Fibroblast of lung (primary cell): ENCODE measurements around the gene IDH2. TPM values are rescaled to one million over a fixed set of nuclear protein-coding genes. Genes with fewer than 3 reads are reported as not detected.

Experiments used
- DNase-seq, 2 donors: peaks; one replicate each; pipeline versions ENCODE4 v3.0.0 to v3.0.0-alpha.2; 2010; ENCODE audit warnings: low read depth in 2 of 2
- H2AFZ ChIP-seq: 2 replicates; pipeline ENCODE4 v1.5.1; 2012; ENCODE audit warnings: low read length, control low read depth, inconsistent platforms
- H3K27ac ChIP-seq: 2 replicates; pipeline ENCODE4 v1.5.1; 2011; ENCODE audit warnings: low read length, control low read depth; ENCODE audit not compliant: insufficient read depth
- H3K27me3 ChIP-seq: 2 replicates; pipeline ENCODE4 v1.5.1; 2011; ENCODE audit warnings: mild to moderate bottlenecking, low read length; ENCODE audit not compliant: control insufficient read depth, insufficient read depth
- H3K36me3 ChIP-seq: 2 replicates; pipeline ENCODE4 v1.5.1; 2011; ENCODE audit warnings: low read length; ENCODE audit not compliant: control insufficient read depth, insufficient read depth
- H3K4me1 ChIP-seq: 2 replicates; pipeline ENCODE4 v1.5.1; 2011; ENCODE audit warnings: low read length; ENCODE audit not compliant: control insufficient read depth, insufficient read depth; ENCODE audit errors: extremely low read depth
- H3K4me2 ChIP-seq: 2 replicates; pipeline ENCODE4 v1.5.1; 2011; ENCODE audit warnings: low read length, control low read depth; ENCODE audit not compliant: insufficient read depth; ENCODE audit errors: extremely low read depth
- H3K4me3 ChIP-seq, 4 experiments: fragments of 200-600 bp in 1 of 4; sonication (generic) in 1 of 4; replicated peaks in 1 of 4; 2 replicates each; pipeline ENCODE4 v1.5.1; 2011 to 2016; ENCODE audit warnings: low read length in 4 of 4, low read depth in 3 of 4, mild to moderate bottlenecking in 3 of 4, control low read depth in 2 of 4, inconsistent platforms in 1 of 4, mixed read lengths in 1 of 4; ENCODE audit not compliant: insufficient read depth in 1 of 4; ENCODE audit errors: control extremely low read depth in 1 of 4
- H3K79me2 ChIP-seq: 2 replicates; pipeline ENCODE4 v1.5.1; 2012; ENCODE audit warnings: mild to moderate bottlenecking, low read length, inconsistent platforms; ENCODE audit not compliant: control insufficient read depth, insufficient read depth
- H3K9ac ChIP-seq: 2 replicates; pipeline ENCODE4 v1.5.1; 2011; ENCODE audit warnings: mild to moderate bottlenecking, low read length, control low read depth; ENCODE audit not compliant: insufficient read depth
- H3K9me3 ChIP-seq: 2 replicates; pipeline ENCODE4 v1.5.1; 2012; ENCODE audit warnings: low read depth, low read length; ENCODE audit not compliant: control insufficient read depth, insufficient read depth
- H4K20me1 ChIP-seq: 2 replicates; pipeline ENCODE4 v1.5.1; 2011; ENCODE audit warnings: low read length; ENCODE audit not compliant: control insufficient read depth, insufficient read depth; ENCODE audit errors: extremely low read depth
- EZH2 ChIP-seq: IDR thresholded peaks from 2 replicates; pipeline ENCODE4 v1.5.1; 2012; ENCODE audit warnings: low read length, control low read depth, mild to moderate bottlenecking; ENCODE audit errors: missing control alignments
- polyA plus RNA-seq, 2 donors: library from polyadenylated mRNA; depleted of rRNA in 1 of 2; stranded (reverse) in 1 of 2; unstranded in 1 of 2; fragments of >200 nt; gene quantifications; 2 replicates each; pipeline ENCODE4 v1.2.1, GENCODE V29; 2011 to 2012; ENCODE audit warnings: missing spikeins in 1 of 2
- total RNA-seq: library from RNA; depleted of rRNA; stranded (reverse); fragments of >200 nt; gene quantifications from 2 replicates; pipeline ENCODE4 v1.2.1, GENCODE V29; 2014
- TF ChIP-seq, protein P1 (sequence below), 2 donors: IDR thresholded peaks in 1 of 2; conservative IDR thresholded peaks in 1 of 2; 1 replicate in 1 of 2; 2 replicates in 1 of 2; pipeline ENCODE4 v1.5.1; 2011 to 2012; ENCODE audit warnings: low read length in 2 of 2, control low read depth in 1 of 2, inconsistent platforms in 1 of 2, low read depth in 1 of 2, mild to moderate bottlenecking in 1 of 2

Gene IDH2
- total and polyA plus RNA-seq, 2 donors (not counting 1 experiment from before 2014, with no cell fraction given): 47.9 to 66.0 TPM

DNA sequence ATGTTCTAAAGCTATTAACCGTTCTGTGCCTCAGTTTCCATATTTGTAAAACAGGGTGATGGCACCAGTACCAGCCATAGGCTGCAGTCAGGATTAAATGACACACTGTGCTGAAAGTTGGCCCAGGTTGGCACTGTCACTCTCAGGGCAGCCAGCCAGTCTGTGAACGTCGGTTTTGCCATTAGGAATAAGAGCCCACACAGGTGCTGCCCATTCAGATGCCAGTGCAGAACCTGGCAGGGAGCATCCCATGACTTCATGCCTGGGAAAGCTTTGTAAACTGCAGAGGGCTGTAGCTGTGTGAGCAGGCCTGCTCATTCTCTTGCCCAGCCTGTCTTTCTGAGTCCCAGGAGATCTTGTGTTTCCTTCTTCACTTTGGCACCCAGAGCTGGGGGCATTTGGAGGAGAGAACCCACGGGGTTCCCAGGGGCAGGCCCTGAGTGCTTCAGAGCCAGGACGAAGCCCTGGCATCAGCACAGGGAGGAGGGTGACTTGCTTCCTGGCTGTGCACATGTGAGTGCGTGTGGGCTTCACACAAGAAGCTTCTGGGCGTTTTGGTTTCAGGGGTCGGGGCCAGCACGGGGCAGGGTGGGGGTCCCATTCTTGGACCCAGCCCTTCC is 54.2 kb downstream of the IDH2 start:
- H3K9ac ChIP-seq: no peak overlapping the region
- H2AFZ ChIP-seq: no peak overlapping the region
- TF ChIP-seq EZH2: no peak
- TF ChIP-seq, protein P1, sequence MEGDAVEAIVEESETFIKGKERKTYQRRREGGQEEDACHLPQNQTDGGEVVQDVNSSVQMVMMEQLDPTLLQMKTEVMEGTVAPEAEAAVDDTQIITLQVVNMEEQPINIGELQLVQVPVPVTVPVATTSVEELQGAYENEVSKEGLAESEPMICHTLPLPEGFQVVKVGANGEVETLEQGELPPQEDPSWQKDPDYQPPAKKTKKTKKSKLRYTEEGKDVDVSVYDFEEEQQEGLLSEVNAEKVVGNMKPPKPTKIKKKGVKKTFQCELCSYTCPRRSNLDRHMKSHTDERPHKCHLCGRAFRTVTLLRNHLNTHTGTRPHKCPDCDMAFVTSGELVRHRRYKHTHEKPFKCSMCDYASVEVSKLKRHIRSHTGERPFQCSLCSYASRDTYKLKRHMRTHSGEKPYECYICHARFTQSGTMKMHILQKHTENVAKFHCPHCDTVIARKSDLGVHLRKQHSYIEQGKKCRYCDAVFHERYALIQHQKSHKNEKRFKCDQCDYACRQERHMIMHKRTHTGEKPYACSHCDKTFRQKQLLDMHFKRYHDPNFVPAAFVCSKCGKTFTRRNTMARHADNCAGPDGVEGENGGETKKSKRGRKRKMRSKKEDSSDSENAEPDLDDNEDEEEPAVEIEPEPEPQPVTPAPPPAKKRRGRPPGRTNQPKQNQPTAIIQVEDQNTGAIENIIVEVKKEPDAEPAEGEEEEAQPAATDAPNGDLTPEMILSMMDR (conservative IDR thresholded peaks at IDR 0.05 in 1 of 2, IDR thresholded peaks at IDR 0.05 in 1 of 2; ENCODE audit: low read depth in 1 of 2, low read length in 2 of 2): no peak
- no peak overlapping the region for H3K27ac ChIP-seq
- H3K4me1 ChIP-seq: no peaks in the 10 kb centered on the region
- peaks cover 2% of the 10 kb centered on the region for H3K79me2 ChIP-seq
- no peaks in the 10 kb centered on the region for H3K9me3 ChIP-seq
- H4K20me1 ChIP-seq: no peaks in the 10 kb centered on the region
- H3K36me3 ChIP-seq: no peaks in the 10 kb centered on the region
- DNase-seq: no peak
- no peak overlapping the region for H3K4me2 ChIP-seq
- no peaks in the 10 kb centered on the region for H3K27me3 ChIP-seq
- H3K4me3 ChIP-seq: no peak overlapping the region

DNA sequence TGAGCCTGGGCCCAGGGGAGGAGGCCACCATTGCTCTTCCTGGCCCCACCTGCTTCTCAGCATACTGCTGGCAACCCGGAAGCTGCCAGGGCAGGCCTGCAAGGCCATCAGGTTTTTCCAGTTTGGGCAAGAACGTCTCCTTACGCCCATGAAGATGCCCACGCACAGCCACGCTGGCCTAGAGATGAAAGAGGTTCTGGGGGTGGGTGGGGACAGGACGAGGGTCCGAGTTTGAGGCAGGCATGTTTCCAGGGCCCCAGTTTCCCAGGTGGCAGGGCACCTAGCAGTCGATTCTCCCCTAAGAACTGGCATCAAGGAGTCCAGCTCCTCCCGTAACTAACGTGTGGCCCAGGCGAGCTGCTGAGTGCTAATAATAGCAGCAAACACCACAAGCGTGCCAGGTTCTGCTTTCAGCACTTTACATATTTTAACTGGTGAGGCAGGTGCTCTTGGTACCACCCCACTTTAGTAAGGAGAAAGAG is 55.3 kb downstream of the IDH2 start:
- DNase-seq: no peak
- Histone ChIP-seq H3K27me3 (no peaks in the 10 kb centered on the region), H3K4me1 (no peaks in the 10 kb centered on the region), H3K4me2 (no peak overlapping the region), H3K27ac (no peak overlapping the region), H2AFZ (no peak overlapping the region), H4K20me1 (no peaks in the 10 kb centered on the region), H3K36me3 (no peaks in the 10 kb centered on the region), H3K9me3 (no peaks in the 10 kb centered on the region), H3K79me2 (peaks cover 2% of the 10 kb centered on the region), H3K4me3 (no peak overlapping the region), H3K9ac (no peak overlapping the region)
- TF ChIP-seq EZH2: no peak

DNA sequence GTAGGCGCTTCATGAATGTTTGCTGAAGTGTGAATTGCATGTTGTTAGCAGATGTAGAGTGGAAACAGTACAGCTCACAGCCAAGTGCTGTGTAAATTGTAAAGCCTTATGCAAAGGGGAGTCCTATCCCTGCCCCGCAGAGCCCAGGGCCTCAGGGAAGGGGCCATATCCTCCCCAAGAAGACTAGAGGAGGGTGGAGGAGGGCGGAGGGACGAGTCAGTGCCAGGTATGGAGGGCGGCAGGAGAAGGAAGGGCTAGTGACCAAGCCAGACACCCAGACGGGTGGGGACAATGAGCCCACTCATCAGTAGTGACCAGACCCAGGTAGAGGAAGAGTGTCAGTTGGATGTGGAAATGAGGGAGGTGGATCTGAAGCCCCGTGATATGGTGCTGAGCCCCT is 56.0 kb downstream of the IDH2 start:
- H3K9ac ChIP-seq: no peak overlapping the region
- no peaks in the 10 kb centered on the region for H3K9me3 ChIP-seq
- no peaks in the 10 kb centered on the region for H3K36me3 ChIP-seq
- no peaks in the 10 kb centered on the region for H3K27me3 ChIP-seq
- H4K20me1 ChIP-seq: no peaks in the 10 kb centered on the region
- no peak overlapping the region for H2AFZ ChIP-seq
- no peaks in the 10 kb centered on the region for H3K4me1 ChIP-seq
- no peak overlapping the region for H3K4me2 ChIP-seq
- no peak overlapping the region for H3K4me3 ChIP-seq
- TF ChIP-seq EZH2: no peak
- TF ChIP-seq, protein P1 (conservative IDR thresholded peaks at IDR 0.05 in 1 of 2, IDR thresholded peaks at IDR 0.05 in 1 of 2; ENCODE audit: low read depth in 1 of 2, low read length in 2 of 2): no peak
- no peak for DNase-seq
- H3K27ac ChIP-seq: no peak overlapping the region
- no peaks in the 10 kb centered on the region for H3K79me2 ChIP-seq
